Thymus (tissue), 11 donors: ENCODE measurements around the gene BTBD10. TPM values are rescaled to one million over a fixed set of nuclear protein-coding genes. Genes with fewer than 3 reads are reported as not detected.

Experiments used
- DNase-seq, 9 donors: peaks; one replicate each; pipeline ENCODE4 v3.0.0-alpha.2; 2013; ENCODE audit warnings: low spot score in 9 of 9, low read depth in 6 of 9, missing footprints in 1 of 9
- H3K27ac ChIP-seq, 2 donors: one replicate each; pipeline ENCODE4 v1.5.1; 2013; ENCODE audit warnings: control low read depth in 1 of 2, low read depth in 1 of 2, low read length in 1 of 2, mild to moderate bottlenecking in 1 of 2, moderate library complexity in 1 of 2
- H3K27me3 ChIP-seq, 2 donors: one replicate each; pipeline ENCODE4 v1.5.1; 2013; ENCODE audit warnings: low read length in 1 of 2; ENCODE audit not compliant: control insufficient read depth in 2 of 2, insufficient read depth in 1 of 2
- H3K36me3 ChIP-seq, 2 donors: one replicate each; pipeline ENCODE4 v1.5.1; 2013; ENCODE audit warnings: low read length in 1 of 2, mild to moderate bottlenecking in 1 of 2, moderate library complexity in 1 of 2; ENCODE audit not compliant: control insufficient read depth in 2 of 2, insufficient read depth in 2 of 2
- H3K4me1 ChIP-seq, 2 donors: one replicate each; pipeline ENCODE4 v1.5.1; 2013; ENCODE audit warnings: low read length in 2 of 2; ENCODE audit not compliant: control insufficient read depth in 2 of 2, insufficient read depth in 2 of 2
- H3K4me3 ChIP-seq, 2 donors: one replicate each; pipeline ENCODE4 v1.5.1; 2013; ENCODE audit warnings: low read length in 2 of 2, control low read depth in 1 of 2, mild to moderate bottlenecking in 1 of 2
- H3K9me3 ChIP-seq, 2 donors: one replicate each; pipeline ENCODE4 v1.5.1; 2013; ENCODE audit warnings: low read length in 1 of 2, mild to moderate bottlenecking in 1 of 2; ENCODE audit not compliant: control insufficient read depth in 2 of 2, insufficient read depth in 1 of 2
- WGBS: extraction: QIAGEN DNeasy Blood & Tissue Kit; methylation state at CpG from one replicate; pipeline ENCODE4 v1.1.7; 2013; 5-methylcytosine and 5-hydroxymethylcytosine counted together
- polyA plus RNA-seq: library from polyadenylated mRNA; stranded (reverse); fragments of 200-250 nt; gene quantifications from one replicate; pipeline ENCODE4 v1.2.3, GENCODE V29; 2013
- total RNA-seq: library from RNA; stranded (reverse); fragments of 120-200 nt; gene quantifications from one replicate; pipeline ENCODE4 v1.2.4, GENCODE V29; 2013
- donor health status: healthy.

BTBD10 gene
- total and polyA plus RNA-seq, 2 donors, result 23.3 to 34.1 TPM

- Histone ChIP-seq H3K9me3 (no peaks in the 10 kb centered on the region), H3K27me3 (no peaks in the 10 kb centered on the region), H3K36me3 (peaks cover 84 to 90% of the 10 kb centered on the region in 2 donors), H3K4me3 (no peak overlapping the region), H3K27ac (no peak overlapping the region), H3K4me1 (no peaks in the 10 kb centered on the region)
- WGBS, result 94% methylated on average over 5 of the region's 5 CpGs
- no peak for DNase-seq
Measured at GRCh38 chr11:13368041-13368446, 95.0 kb downstream of the BTBD10 start.

- DNase-seq, result no peak
- no peak overlapping the region for H3K4me3 ChIP-seq
- no peaks in the 10 kb centered on the region for H3K9me3 ChIP-seq
- H3K27ac ChIP-seq, result no peak overlapping the region
- 97% methylated on average over 4 of the region's 4 CpGs for whole genome bisulfite sequencing
- no peaks in the 10 kb centered on the region for H3K4me1 ChIP-seq
- no peaks in the 10 kb centered on the region for H3K27me3 ChIP-seq
- H3K36me3 ChIP-seq, result peaks cover 78 to 88% of the 10 kb centered on the region in 2 donors
Measured at GRCh38 chr11:13367115-13367514, 95.9 kb downstream of the BTBD10 start.

- Histone ChIP-seq H3K4me3 (no peak overlapping the region), H3K36me3 (peaks cover 78 to 88% of the 10 kb centered on the region in 2 donors), H3K4me1 (no peaks in the 10 kb centered on the region), H3K27ac (no peak overlapping the region), H3K27me3 (no peaks in the 10 kb centered on the region), H3K9me3 (no peaks in the 10 kb centered on the region)
- WGBS, result 96% methylated on average over 7 of the region's 7 CpGs
- DNase-seq, result no peak
Measured at GRCh38 chr11:13366266-13367026, 96.6 kb downstream of the BTBD10 start.

- no peak for DNase-seq
- 98% methylated on average over 2 of the region's 2 CpGs for WGBS
- Histone ChIP-seq H3K27me3 (no peaks in the 10 kb centered on the region), H3K9me3 (no peaks in the 10 kb centered on the region), H3K4me3 (no peak overlapping the region), H3K36me3 (peaks cover 73 to 92% of the 10 kb centered on the region in 2 donors), H3K4me1 (no peaks in the 10 kb centered on the region), H3K27ac (no peak overlapping the region)
Measured at GRCh38 chr11:13364388-13364787, 98.6 kb downstream of the BTBD10 start.

- H3K9me3 ChIP-seq, result no peaks in the 10 kb centered on the region
- H3K4me1 ChIP-seq, result no peaks in the 10 kb centered on the region
- no peaks in the 10 kb centered on the region for H3K27me3 ChIP-seq
- no peak overlapping the region for H3K4me3 ChIP-seq
- 99% methylated on average over 9 of the region's 9 CpGs for WGBS
- H3K36me3 ChIP-seq, result peaks cover 74 to 89% of the 10 kb centered on the region in 2 donors
- no peak overlapping the region for H3K27ac ChIP-seq
- no peak for DNase-seq
Measured at GRCh38 chr11:13362596-13363109, 100.4 kb downstream of the BTBD10 start.

- DNase-seq, result no peak
- H3K36me3 ChIP-seq, result peaks cover 72 to 85% of the 10 kb centered on the region in 2 donors
- no peaks in the 10 kb centered on the region for H3K27me3 ChIP-seq
- no peak overlapping the region for H3K27ac ChIP-seq
- no peaks in the 10 kb centered on the region for H3K4me1 ChIP-seq
- H3K9me3 ChIP-seq, result no peaks in the 10 kb centered on the region
- 98% methylated on average over 6 of the region's 6 CpGs for WGBS
- H3K4me3 ChIP-seq, result no peak overlapping the region
Measured at GRCh38 chr11:13358596-13359270, 104.3 kb downstream of the BTBD10 start.

- no peaks in the 10 kb centered on the region for H3K27me3 ChIP-seq
- no peaks in the 10 kb centered on the region for H3K4me1 ChIP-seq
- 97% methylated on average over 9 of the region's 9 CpGs for WGBS
- H3K4me3 ChIP-seq, result no peak overlapping the region
- no peak for DNase-seq
- peaks cover 69 to 81% of the 10 kb centered on the region in 2 donors for H3K36me3 ChIP-seq
- H3K27ac ChIP-seq, result peak overlapping the region in 1 of 2 donors; percentile 3
- H3K9me3 ChIP-seq, result no peaks in the 10 kb centered on the region
Measured at GRCh38 chr11:13357232-13357631, 105.8 kb downstream of the BTBD10 start.

GRCh38 chr11:13355191-13355590 lies 107.8 kb downstream of the BTBD10 start:
- H3K27me3 ChIP-seq, result no peaks in the 10 kb centered on the region
- no peak overlapping the region for H3K4me3 ChIP-seq
- H3K36me3 ChIP-seq, result peaks cover 65 to 68% of the 10 kb centered on the region in 2 donors
- H3K4me1 ChIP-seq, result no peaks in the 10 kb centered on the region
- DNase-seq, result no peak
- H3K27ac ChIP-seq, result no peak overlapping the region
- no peaks in the 10 kb centered on the region for H3K9me3 ChIP-seq
- 97% methylated on average over 4 of the region's 4 CpGs for WGBS

- no peak overlapping the region for H3K27ac ChIP-seq
- no peaks in the 10 kb centered on the region for H3K9me3 ChIP-seq
- peaks cover 63 to 66% of the 10 kb centered on the region in 2 donors for H3K36me3 ChIP-seq
- H3K27me3 ChIP-seq, result no peaks in the 10 kb centered on the region
- H3K4me3 ChIP-seq, result no peak overlapping the region
- no peaks in the 10 kb centered on the region for H3K4me1 ChIP-seq
- 97% methylated on average over 6 of the region's 6 CpGs for WGBS
- peak in 1 of 9 donors; percentile 26 for DNase-seq
Measured at GRCh38 chr11:13354335-13354734, 108.7 kb downstream of the BTBD10 start.
